Measurements from ENCODE around the gene GBP4.
A peak's percentile ranks its signal among the peaks of the same experiment; 100 is the strongest.
"Not testable (repeated sequence)": the region's sequence is repeated elsewhere in the genome, so short reads cannot be mapped to it uniquely, and the experiment has no call there.

Gene GBP4, protein sequence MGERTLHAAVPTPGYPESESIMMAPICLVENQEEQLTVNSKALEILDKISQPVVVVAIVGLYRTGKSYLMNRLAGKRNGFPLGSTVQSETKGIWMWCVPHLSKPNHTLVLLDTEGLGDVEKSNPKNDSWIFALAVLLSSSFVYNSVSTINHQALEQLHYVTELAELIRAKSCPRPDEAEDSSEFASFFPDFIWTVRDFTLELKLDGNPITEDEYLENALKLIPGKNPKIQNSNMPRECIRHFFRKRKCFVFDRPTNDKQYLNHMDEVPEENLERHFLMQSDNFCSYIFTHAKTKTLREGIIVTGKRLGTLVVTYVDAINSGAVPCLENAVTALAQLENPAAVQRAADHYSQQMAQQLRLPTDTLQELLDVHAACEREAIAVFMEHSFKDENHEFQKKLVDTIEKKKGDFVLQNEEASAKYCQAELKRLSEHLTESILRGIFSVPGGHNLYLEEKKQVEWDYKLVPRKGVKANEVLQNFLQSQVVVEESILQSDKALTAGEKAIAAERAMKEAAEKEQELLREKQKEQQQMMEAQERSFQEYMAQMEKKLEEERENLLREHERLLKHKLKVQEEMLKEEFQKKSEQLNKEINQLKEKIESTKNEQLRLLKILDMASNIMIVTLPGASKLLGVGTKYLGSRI

DNA sequence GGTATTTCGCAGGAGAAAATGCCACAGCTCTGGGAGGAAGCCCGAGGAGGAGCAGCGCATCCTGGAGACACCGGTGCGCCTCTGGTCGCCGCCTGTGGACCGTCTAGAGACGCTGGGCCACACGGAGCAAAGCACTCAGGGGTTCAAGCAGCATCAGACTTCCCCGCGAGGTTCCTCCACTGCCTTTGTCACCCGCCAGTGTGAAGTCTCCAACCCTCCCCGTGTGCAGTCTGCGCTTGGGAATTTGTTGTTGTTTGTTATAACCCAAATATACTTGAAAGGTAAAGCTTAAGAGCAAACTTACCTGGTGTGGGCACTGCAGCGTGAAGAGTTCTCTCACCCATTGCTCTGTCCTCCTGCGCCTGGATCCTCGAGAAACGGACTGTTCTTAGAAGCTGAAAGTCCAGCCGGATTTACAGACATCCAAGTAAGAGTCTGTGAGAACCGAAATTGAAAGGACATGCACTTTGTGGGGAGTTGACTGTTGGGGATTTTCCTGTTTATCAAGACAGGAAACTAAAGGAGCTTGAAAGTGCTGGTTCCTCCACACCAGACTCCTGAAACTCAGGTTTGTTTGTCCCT is at the start of gene GBP4:
Gene GBP4 (minus strand): TSS at position 452 of the 582 bp plus-strand sequence. CDS start 108 bp downstream, at position 344.
- peak; percentile 11 for DNase-seq (ENCODE audit: low read depth)

DNA sequence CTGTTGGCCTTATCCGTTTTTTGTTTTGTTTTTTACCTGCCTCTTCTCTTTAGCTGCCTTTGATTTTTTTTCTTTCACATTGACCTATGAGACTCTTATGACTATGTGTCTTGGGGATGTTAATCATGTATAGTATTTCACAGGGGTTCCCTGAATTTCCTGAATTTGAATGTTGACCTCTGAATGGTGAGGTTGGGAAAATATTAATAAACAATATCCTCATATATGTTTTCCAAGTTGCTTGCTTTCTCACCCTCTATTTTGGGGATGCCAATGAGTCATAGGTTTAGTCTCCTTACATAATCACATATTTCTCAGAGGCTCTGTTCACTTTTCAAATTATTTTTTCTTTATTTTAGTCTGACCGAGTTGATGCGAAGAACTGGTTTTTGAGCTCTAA is 44.3 kb upstream of the GBP4 start:
- no peak for DNase-seq (ENCODE audit: low read depth)
- no peak for TF ChIP-seq CTCF (conservative IDR thresholded peaks at IDR 0.05; ENCODE audit: control insufficient read depth, insufficient read depth, low read depth, low read length)
- no peak overlapping the region for H3K4me3 ChIP-seq (ENCODE audit: control insufficient read depth, low read depth, low read length)

More for the DNA sequence above, at the start of gene GBP4:
- H3K4me3 ChIP-seq (ENCODE audit: control insufficient read depth, low read depth, low read length), result peak within 1 kb of the TSS; percentile 11
- no peak for TF ChIP-seq CTCF (conservative IDR thresholded peaks at IDR 0.05; ENCODE audit: control insufficient read depth, insufficient read depth, low read depth, low read length)

GRCh38 chr1:89221341-89221740 is 22.6 kb upstream of the GBP4 start:
- no peak for TF ChIP-seq CTCF (conservative IDR thresholded peaks at IDR 0.05; ENCODE audit: control insufficient read depth, insufficient read depth, low read depth, low read length)
- DNase-seq (ENCODE audit: low read depth), result no peak
- H3K4me3 ChIP-seq (ENCODE audit: control insufficient read depth, low read depth, low read length), result no peak overlapping the region

- DNase-seq (ENCODE audit: low read depth); H3K4me3 ChIP-seq (ENCODE audit: control insufficient read depth, low read depth, low read length): not testable (repeated sequence)
These were observed 21.1 kb upstream of the GBP4 start for GRCh38 chr1:89219851-89220250.

DNA sequence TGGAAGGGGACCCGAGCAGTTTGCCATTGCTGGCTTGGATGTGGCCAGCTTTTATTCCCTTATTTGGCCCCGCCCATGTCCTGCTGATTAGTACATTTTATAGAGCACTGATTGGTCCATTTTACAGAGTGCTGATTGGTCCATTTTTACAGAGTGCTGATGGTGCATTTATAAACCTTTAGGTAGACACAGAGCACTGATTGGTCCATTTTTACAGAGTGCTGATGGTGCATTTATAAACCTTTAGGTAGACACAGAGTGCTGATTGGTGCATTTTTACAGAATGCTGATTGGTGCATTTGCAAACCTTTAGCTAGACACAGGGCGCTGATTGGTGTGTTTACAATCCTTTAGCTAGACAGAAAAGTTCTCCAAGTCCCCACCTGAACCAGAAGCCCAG is 20.2 kb upstream of the GBP4 start:
- not testable (repeated sequence) for DNase-seq (ENCODE audit: low read depth); H3K4me3 ChIP-seq (ENCODE audit: control insufficient read depth, low read depth, low read length)

DNA sequence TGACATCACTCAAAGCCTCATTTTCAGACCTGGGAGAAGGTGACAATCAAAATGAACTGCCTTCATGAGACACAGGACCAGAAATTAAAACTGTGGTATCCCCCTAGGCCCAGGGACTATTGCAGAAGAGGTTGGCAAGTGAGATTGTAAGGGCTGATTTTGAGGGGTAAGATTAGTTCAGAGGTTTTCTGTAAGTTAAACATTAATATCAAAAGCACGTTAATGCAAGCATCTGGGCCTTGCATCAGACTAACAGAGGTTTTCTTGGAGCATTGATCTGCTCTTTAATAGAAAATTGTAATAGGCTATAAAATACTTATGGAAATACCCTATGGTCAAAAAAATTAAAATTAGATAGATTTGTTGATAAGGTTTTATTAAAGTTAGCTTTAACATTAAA is 14.6 kb upstream of the GBP4 start:
- DNase-seq (ENCODE audit: low read depth), result no peak
- no peak overlapping the region for H3K4me3 ChIP-seq (ENCODE audit: control insufficient read depth, low read depth, low read length)
- TF ChIP-seq CTCF (conservative IDR thresholded peaks at IDR 0.05; ENCODE audit: control insufficient read depth, insufficient read depth, low read depth, low read length), result no peak

DNA sequence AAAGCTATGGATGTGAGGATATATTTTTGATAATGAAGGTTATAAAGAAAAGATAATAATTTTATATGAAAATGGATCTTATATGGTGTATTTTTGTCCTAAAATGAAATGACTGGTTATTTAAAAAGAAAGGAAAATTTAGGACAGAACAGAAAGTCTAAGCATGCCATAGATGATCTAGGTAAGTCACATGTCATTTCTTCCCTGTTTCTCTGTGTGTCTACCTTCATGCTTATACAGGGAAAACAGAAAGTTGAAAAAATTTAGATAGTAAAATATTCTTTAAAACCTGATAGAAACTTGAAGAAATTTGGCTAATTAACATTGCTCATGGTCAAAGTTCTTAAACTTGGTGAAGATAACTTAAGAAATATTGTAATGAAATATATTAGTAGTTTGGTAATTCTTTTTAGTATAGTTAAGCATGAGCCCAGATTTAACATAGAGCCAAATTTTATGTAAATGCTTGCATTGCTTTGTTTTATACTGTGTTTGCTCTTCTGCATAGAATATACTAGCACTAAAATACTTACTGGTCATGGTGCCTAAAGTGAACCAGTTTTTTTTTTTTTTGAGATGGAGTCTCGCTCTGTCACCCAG is 12.4 kb upstream of the GBP4 start:
- no peak for DNase-seq (ENCODE audit: low read depth)
- TF ChIP-seq CTCF (conservative IDR thresholded peaks at IDR 0.05; ENCODE audit: control insufficient read depth, insufficient read depth, low read depth, low read length), result no peak
- no peak overlapping the region for H3K4me3 ChIP-seq (ENCODE audit: control insufficient read depth, low read depth, low read length)
